ENCODE measurements around the gene GNG3.

GNG3 gene

DNA sequence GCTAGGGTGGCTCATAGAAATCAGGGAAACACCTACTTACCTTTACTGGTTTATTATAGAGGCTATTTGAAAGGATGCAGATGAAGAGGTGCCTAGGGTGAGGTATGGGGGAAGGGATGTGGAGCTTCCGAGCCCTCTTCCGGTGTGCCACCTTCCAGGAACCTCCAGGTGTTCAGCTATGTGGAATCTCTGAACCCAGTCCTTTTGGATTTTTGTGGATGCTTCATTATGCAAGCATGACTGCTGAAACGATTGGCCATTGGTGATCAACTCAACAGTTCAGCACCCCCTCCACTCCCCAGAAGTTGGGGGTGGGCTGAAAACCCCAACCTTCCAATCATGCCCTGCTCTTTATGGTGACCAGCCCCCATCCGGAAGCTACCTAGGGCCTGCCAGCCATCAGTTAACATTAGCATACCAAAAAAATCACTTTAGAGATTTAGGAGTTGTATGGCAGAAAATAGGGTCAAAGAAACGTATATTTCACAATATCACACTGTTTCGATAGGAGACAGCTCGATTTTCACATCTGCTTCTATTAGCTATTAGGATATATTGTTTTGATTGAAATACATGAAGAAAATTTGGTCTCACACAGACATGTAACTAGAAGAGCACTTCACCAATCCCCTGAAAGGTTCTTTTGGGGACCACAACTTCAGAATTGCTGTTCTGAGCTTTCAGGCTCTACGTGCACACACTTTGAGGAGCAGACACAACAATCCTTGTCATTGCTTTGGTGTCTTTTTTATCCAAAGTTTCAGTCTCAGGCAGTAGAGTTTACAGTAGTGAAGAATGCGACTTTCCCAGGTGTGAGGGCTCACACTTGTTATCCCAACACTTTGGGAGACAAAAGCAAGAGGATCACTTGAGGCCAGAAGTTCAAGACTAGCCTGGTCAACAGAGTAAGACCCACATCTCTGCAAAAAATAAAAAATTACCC lies 50.6 kb downstream of the GNG3 start:
- DNase-seq (ENCODE audit: low spot score), result no peak
